OCI-LY1 (cell line): Measurements from ENCODE around the gene CKAP5.

ENCODE experiments used
- EZH2 ChIP-seq: fragments of 200-600 bp; sonication (generic), shearing (Covaris generic); IDR thresholded peaks from 2 replicates; pipeline ENCODE4 v1.8.0; 2017; ENCODE audit warnings: borderline replicate concordance, mixed run types, mild to moderate bottlenecking, antibody characterized with exemption, low read length, moderate library complexity, mixed read lengths
- TF ChIP-seq, protein P1 (sequence below): fragments of 200-600 bp; sonication (generic), shearing (Covaris generic); IDR thresholded peaks from 2 replicates; pipeline ENCODE4 v1.5.1; 2017; ENCODE audit warnings: mild to moderate bottlenecking, antibody characterized with exemption, low read length, moderate library complexity, mixed read lengths

DNA sequence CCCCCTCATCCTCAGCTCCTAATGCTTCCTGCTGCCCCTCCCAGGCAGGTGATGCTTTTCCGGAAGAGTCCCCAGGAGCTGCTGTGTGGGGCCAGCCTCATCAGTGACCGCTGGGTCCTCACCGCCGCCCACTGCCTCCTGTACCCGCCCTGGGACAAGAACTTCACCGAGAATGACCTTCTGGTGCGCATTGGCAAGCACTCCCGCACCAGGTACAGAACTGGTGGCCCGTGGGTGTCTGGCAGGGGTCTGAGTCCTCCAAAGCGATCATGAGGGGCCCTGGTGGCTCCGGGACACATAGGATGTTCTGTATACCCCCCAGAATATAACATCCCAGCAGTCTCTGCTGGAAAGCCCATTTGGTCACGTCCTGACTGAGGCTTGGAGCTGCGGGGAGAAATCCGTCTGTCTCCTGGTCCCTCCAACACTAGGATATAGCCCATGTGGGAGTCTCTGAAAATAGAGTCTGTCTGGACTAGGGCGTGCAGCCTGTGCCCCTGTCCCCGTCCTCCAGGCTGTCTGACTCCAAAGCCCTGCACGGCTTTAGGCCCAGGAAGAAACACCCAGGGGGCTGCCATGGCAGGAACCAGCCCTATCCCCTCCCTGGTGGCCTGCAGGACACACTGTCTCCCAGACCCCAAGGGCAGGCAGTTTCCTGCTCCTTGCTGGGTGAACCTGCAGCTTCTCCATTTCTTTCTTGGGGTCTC is 118.0 kb downstream of the CKAP5 start:
- TF ChIP-seq, protein P1, sequence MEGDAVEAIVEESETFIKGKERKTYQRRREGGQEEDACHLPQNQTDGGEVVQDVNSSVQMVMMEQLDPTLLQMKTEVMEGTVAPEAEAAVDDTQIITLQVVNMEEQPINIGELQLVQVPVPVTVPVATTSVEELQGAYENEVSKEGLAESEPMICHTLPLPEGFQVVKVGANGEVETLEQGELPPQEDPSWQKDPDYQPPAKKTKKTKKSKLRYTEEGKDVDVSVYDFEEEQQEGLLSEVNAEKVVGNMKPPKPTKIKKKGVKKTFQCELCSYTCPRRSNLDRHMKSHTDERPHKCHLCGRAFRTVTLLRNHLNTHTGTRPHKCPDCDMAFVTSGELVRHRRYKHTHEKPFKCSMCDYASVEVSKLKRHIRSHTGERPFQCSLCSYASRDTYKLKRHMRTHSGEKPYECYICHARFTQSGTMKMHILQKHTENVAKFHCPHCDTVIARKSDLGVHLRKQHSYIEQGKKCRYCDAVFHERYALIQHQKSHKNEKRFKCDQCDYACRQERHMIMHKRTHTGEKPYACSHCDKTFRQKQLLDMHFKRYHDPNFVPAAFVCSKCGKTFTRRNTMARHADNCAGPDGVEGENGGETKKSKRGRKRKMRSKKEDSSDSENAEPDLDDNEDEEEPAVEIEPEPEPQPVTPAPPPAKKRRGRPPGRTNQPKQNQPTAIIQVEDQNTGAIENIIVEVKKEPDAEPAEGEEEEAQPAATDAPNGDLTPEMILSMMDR: no peak
- no peak for TF ChIP-seq EZH2
